GM06990 (cell line): ENCODE results near the gene CLTB.

Experiments used
- DNase-seq: peaks from one replicate; pipeline ENCODE4 v3.0.0-alpha.2; 2011; ENCODE audit not compliant: insufficient read length; ENCODE audit errors: extremely low read depth
- H3K27me3 ChIP-seq: replicated peaks from 2 replicates; pipeline ENCODE4 v1.6.0; 2011; ENCODE audit warnings: low read length; ENCODE audit not compliant: control insufficient read depth, insufficient read depth
- H3K36me3 ChIP-seq: 2 replicates; pipeline ENCODE4 v1.5.1; 2011; ENCODE audit warnings: low read length; ENCODE audit not compliant: control insufficient read depth, insufficient read depth
- H3K4me3 ChIP-seq: replicated peaks from 2 replicates; pipeline ENCODE4 v1.5.1; 2011; ENCODE audit warnings: low read depth, mild to moderate bottlenecking, control low read depth, low read length
- TF ChIP-seq, protein P1 (sequence below): IDR thresholded peaks from 2 replicates; pipeline ENCODE4 v1.5.1; 2011; ENCODE audit warnings: low read length, control low read depth, mild to moderate bottlenecking, inconsistent platforms; ENCODE audit not compliant: insufficient read depth, poor library complexity, severe bottlenecking

CLTB gene

DNA sequence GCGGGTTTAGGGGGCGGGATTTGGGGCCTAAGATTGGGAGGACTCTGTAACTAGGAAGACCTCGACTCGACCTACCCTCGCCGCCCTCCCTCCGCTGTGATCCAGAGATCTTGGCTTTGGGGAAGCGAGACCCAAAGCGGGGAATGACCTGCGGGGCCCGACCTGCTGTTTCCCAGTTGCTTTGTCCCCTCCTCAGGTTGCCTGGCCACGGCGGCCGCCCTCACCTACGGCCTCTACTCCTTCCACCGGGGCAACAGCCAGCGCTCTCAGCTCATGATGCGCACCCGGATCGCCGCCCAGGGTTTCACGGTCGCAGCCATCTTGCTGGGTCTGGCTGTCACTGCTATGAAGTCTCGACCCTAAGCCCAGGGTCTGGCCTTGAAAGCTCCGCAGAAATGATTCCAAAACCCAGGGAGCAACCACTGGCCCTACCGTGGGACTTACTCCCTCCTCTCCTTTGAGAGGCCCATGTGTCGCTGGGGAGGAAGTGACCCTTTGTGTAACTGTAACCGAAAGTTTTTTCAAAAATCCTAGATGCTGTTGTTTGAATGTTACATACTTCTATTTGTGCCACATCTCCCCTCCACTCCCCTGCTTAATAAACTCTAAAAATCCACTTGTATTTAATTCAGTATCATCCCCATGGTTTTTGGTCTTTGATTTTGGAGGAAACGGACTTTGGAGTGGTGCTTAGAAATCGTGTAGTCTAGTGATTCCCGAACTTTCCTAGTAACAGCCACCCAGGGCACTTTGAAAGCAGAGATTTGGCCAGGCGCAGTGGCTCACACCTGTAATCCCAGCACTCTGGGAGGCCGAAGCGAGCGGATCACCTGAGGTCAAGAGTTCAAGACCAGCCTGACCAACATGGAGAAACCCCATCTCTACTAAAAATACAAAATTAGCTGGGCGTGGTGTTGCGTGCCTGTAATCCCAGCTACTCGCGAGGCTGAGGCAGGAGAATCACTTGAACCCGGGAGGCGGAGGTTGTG, 26.9 kb downstream of the CLTB start:
- TF ChIP-seq, protein P1, sequence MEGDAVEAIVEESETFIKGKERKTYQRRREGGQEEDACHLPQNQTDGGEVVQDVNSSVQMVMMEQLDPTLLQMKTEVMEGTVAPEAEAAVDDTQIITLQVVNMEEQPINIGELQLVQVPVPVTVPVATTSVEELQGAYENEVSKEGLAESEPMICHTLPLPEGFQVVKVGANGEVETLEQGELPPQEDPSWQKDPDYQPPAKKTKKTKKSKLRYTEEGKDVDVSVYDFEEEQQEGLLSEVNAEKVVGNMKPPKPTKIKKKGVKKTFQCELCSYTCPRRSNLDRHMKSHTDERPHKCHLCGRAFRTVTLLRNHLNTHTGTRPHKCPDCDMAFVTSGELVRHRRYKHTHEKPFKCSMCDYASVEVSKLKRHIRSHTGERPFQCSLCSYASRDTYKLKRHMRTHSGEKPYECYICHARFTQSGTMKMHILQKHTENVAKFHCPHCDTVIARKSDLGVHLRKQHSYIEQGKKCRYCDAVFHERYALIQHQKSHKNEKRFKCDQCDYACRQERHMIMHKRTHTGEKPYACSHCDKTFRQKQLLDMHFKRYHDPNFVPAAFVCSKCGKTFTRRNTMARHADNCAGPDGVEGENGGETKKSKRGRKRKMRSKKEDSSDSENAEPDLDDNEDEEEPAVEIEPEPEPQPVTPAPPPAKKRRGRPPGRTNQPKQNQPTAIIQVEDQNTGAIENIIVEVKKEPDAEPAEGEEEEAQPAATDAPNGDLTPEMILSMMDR: no peak
- no peak for DNase-seq
- H3K36me3 ChIP-seq: peaks cover 16% of the 10 kb centered on the region
- peak overlapping the region; percentile 100 for H3K4me3 ChIP-seq
- H3K27me3 ChIP-seq: no peaks in the 10 kb centered on the region

DNA sequence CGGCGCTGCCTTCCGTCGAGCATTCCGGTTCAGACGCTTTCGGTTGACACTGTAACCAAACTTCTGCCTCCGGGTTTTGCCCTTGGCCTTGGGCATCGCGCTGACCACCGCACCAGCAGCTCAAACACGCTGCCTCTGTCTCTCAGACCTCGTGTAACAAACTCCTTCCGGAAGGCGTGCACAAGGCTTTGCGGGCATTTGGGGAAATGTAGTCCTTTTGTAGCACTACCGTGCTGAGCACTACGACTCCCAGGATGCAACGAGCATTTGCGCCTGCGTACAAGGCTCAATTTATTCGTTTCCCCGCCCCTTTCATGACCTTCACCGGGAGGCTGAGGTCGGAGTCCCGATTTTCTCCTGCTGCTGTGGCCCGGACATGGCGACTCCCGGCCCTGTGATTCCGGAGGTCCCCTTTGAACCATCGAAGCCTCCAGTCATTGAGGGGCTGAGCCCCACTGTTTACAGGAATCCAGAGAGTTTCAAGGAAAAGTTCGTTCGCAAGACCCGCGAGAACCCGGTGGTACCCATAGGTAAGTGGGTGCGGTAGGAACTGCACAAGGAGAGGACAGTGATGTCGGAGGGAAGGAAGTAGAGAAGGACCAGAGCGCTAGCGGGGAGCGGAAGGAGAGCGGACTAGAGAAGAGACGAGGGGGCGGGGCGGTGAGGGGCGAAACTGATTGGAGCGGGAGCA, 27.8 kb downstream of the CLTB start, which contains the start of the genes HIGD2A and NOP16:
Gene HIGD2A (plus strand): TSS at position 308 of the 691 bp plus-strand sequence. CDS start 69 bp downstream, at position 377.
Gene NOP16 (minus strand): TSS at position 155 of the 691 bp plus-strand sequence. CDS start 59 bp downstream, at position 96.
- TF ChIP-seq, protein P1: no peak
- DNase-seq: peak; percentile 96
- H3K36me3 ChIP-seq: peaks cover 21% of the 10 kb centered on the region
- H3K27me3 ChIP-seq: no peaks in the 10 kb centered on the region
- H3K4me3 ChIP-seq: peak within 1 kb of the TSS; percentile 100

DNA sequence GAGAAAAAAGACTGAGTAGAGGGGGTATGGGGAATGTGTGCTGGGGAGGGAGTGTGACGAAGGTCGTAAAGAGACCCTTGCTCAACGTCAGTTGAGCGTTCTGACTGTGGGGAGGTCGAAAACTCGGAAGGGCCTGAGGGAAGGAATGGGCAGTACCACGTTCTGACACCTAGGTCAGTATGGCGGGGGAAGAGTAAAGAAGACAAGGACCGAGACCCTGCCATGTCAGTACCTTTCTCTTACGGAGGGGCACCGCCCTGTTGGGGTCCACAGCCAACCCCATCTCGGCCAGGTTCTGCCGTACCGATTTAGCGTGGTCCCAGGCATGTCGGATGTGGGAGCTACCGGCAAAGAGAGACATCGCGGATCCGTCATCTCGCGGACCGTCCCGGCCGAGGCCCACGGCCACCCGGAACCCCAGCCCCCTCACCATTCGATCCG, 28.3 kb downstream of the CLTB start:
- H3K4me3 ChIP-seq: peak overlapping the region; percentile 100
- DNase-seq: no peak
- TF ChIP-seq, protein P1: no peak
- no peaks in the 10 kb centered on the region for H3K27me3 ChIP-seq
- peaks cover 25% of the 10 kb centered on the region for H3K36me3 ChIP-seq

DNA sequence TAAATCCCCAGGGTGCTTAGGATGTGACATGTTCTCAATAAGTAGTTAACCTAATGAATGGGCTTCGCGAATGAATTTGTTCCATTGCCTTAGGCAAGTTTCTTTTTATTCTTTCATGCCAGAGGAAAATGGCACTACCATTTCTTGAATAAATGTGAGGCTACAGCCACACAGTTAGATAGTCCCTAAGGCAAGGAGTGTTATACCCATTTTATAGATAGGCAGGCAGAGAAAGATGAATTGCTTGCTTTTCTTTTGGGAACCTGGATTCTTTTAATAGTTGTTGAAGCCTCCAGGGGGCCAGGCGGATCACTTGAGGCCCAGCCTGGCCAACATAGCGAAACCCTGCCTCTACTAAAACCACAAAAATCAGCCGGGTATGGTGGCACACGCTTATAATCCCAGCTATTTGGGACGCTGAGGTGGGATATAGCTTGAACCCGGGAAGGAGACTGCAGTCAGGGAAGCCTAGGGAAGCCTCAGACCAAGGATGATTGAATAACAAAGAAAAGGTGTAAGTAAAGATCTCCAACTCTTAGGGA, 28.9 kb downstream of the CLTB start:
- no peak for DNase-seq
- Histone ChIP-seq H3K4me3 (peak overlapping the region; percentile 100), H3K36me3 (peaks cover 26% of the 10 kb centered on the region), H3K27me3 (no peaks in the 10 kb centered on the region)
- TF ChIP-seq, protein P1: peak; percentile 11

DNA sequence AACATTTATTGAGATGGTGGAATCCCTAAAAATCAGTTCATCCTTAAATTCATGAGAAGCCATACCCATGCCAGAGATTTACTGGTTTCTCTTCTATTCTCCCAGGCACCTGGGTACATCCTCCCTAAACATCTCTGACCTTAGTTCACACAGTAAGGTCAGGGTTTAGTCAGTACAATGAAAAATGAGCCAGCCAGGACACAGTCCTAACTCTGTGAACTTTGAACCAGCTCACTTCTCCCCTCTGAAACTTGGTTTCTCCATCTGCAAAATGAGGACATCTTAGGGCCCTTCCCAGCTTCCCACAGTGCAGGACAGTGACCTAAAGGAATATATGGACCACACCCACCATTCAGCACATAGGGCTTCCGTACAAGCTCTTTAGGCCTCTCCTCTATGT, 29.8 kb downstream of the CLTB start:
- peaks cover 33% of the 10 kb centered on the region for H3K36me3 ChIP-seq
- peak overlapping the region; percentile 100 for H3K4me3 ChIP-seq
- no peak for DNase-seq
- TF ChIP-seq, protein P1: no peak
- no peaks in the 10 kb centered on the region for H3K27me3 ChIP-seq
